Lower leg skin (tissue), 4 donors: ENCODE measurements around the gene MSH4. TPM values are rescaled to one million over a fixed set of nuclear protein-coding genes. Genes with fewer than 3 reads are reported as not detected.
"Not testable (repeated sequence)": the region's sequence is repeated elsewhere in the genome, so short reads cannot be mapped to it uniquely, and the experiment has no call there.

Experiments
- DNase-seq, 2 donors: peaks; one replicate each; pipeline ENCODE4 v3.0.0-alpha.2; 2019; ENCODE audit warnings: low spot score in 2 of 2
- H3K4me3 ChIP-seq: fragments of 200-600 bp; sonication (generic); 2 replicates; pipeline ENCODE4 v1.5.1; 2017; ENCODE audit warnings: mild to moderate bottlenecking, low read depth; ENCODE audit not compliant: poor library complexity, severe bottlenecking
- POLR2A ChIP-seq, 2 donors: fragments of 450-650 bp; IDR thresholded peaks; one replicate each; pipeline ENCODE4 v1.6.1; 2016 to 2017; ENCODE audit warnings: antibody characterized with exemption in 2 of 2, mild to moderate bottlenecking in 1 of 2, moderate library complexity in 1 of 2
- WGBS, 2 donors: methylation state at CpG; one replicate each; pipeline ENCODE4 v1.1.5; 2018; 5-methylcytosine and 5-hydroxymethylcytosine counted together
- intact Hi-C: fragments of 100-400 bp; cut with DNase I; formaldehyde crosslinking; loops from one replicate; pipeline ENCODE4 v1.15.0; 2023; ENCODE audit warnings: low total_unique reads
- total RNA-seq, 4 donors: library from RNA; depleted of rRNA; stranded (reverse); fragments of >200 nt; gene quantifications; one replicate each; pipeline ENCODE4 v1.1.0, GENCODE V29; 2016
- TF ChIP-seq, protein P1 (sequence below), 3 donors: fragments of 450-650 bp; IDR thresholded peaks; one replicate each; pipeline ENCODE4 v1.5.1; 2016; ENCODE audit warnings: antibody characterized with exemption in 3 of 3, mild to moderate bottlenecking in 3 of 3, moderate library complexity in 2 of 3

The MSH4 gene
- total RNA-seq, 4 donors from 2014 or later = 0.39 TPM; not detected in 3

DNA sequence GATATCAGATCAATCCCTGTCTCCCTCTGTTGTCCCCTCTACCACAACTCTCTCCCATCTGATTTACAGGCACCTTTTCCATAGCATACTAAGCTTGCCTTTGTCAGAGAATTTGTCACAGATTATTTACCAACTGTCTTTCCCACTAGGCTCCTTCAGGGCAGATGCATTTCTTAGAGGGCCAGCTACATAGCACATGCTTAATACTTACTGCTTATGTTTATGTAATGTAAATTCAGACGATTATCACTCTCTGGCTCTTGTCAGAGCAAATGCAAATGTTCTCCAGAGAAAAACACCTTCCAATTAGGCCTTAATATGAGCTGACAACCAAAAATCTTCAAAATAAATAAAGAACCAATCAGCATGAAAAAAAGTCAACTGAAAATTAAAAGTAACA is 25.9 kb upstream of the MSH4 start:
- intact Hi-C loops = no loop called here
- H3K4me3 ChIP-seq = no peak overlapping the region
- no peak for TF ChIP-seq POLR2A (IDR thresholded peaks at IDR 0.05)
- TF ChIP-seq, protein P1, sequence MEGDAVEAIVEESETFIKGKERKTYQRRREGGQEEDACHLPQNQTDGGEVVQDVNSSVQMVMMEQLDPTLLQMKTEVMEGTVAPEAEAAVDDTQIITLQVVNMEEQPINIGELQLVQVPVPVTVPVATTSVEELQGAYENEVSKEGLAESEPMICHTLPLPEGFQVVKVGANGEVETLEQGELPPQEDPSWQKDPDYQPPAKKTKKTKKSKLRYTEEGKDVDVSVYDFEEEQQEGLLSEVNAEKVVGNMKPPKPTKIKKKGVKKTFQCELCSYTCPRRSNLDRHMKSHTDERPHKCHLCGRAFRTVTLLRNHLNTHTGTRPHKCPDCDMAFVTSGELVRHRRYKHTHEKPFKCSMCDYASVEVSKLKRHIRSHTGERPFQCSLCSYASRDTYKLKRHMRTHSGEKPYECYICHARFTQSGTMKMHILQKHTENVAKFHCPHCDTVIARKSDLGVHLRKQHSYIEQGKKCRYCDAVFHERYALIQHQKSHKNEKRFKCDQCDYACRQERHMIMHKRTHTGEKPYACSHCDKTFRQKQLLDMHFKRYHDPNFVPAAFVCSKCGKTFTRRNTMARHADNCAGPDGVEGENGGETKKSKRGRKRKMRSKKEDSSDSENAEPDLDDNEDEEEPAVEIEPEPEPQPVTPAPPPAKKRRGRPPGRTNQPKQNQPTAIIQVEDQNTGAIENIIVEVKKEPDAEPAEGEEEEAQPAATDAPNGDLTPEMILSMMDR (IDR thresholded peaks at IDR 0.05) = no peak
- no peak for DNase-seq
- WGBS, 2 donors = 63 to 64% methylated on average over 1 of the region's 1 CpG

DNA sequence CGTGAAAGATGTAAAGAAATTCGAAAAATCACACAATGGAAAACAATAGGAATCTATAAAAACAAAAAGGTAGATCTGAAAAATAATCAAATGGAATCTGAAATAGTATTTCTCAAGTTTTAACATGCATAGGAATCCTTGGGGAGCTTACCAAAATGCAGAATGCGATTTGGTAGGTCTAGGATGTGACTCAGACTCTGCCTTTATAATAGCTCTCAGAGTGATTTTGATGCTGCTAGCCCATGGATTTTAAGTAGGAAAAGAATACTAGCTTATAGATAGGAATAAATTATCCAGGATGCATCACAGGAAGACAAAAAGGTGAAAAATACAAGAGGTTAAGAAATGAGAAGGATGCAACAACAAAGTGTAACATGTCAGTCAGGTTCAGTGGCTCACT is 24.7 kb upstream of the MSH4 start:
- 65 to 70% methylated on average over 3 of the region's 3 CpGs for WGBS, 2 donors

DNA sequence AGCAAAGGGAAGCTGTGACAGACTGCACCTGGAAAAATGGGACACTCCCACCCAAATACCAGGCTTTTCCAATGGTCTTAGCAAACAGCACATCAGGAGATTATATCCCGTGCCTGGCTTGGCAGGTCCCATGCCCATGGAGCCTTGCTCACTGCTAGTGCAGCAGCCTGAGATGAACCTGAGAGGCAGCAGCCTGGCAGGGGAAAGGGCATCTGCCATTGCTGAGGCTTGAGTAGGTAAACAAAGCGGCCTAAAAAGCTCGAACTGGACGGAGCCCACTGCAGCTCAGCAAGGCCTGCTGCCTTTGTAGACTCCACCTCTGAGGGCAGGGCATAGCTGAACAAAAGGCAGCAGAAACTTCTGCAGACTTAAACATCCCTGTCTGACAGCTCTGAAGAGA is 18.9 kb upstream of the MSH4 start:
- intact Hi-C loops, DNase-seq, H3K4me3 ChIP-seq: not testable (repeated sequence)
- 73 to 95% methylated on average over 4 of the region's 4 CpGs for WGBS, 2 donors

More for the DNA sequence above, 24.7 kb upstream of the MSH4 start:
- no peak overlapping the region for H3K4me3 ChIP-seq
- no peak for TF ChIP-seq POLR2A (IDR thresholded peaks at IDR 0.05)
- TF ChIP-seq, protein P1 (IDR thresholded peaks at IDR 0.05) = no peak
- intact Hi-C loops = no loop called here
- DNase-seq = no peak

DNA sequence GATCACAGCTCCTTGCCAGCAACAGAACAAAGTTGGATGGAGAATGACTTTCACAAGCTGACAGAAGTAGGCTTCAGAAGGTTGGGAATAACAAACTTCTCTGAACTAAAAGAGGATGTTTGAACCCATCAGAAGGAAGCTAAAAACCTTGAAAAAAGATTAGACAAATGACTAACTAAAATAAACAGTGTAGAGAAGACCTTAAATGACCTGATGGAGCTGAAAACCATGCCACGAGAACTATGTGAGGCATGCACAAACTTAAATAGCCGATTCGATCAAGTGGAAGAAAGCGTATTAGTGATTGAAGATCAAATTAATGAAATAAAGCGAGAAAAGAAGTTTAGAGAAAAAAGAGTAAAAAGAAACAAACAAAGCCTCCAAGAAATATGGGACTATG is 18.0 kb upstream of the MSH4 start:
- WGBS, 2 donors = 95 to 97% methylated on average over 5 of the region's 5 CpGs
- H3K4me3 ChIP-seq, intact Hi-C loops, DNase-seq: not testable (repeated sequence)

DNA sequence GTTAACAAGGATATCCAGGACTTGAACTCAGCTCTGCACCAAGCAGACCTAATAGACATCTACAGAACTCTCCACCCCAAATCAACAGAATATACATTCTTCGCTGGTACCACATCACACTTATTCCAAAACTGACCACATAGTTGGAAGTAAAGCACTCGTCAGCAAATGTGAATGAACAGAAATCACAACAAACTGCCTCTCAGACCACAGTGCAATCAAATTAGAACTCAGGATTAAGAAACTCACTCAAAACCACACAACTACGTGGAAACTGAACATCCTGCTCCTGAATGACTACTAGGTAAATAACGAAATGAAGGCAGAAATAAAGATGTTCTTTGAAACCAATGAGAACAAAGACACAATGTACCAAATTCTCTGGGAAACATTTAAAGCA is 16.5 kb upstream of the MSH4 start:
- intact Hi-C loops, DNase-seq: not testable (repeated sequence)
- 82 to 84% methylated on average over 4 of the region's 4 CpGs for WGBS, 2 donors

DNA sequence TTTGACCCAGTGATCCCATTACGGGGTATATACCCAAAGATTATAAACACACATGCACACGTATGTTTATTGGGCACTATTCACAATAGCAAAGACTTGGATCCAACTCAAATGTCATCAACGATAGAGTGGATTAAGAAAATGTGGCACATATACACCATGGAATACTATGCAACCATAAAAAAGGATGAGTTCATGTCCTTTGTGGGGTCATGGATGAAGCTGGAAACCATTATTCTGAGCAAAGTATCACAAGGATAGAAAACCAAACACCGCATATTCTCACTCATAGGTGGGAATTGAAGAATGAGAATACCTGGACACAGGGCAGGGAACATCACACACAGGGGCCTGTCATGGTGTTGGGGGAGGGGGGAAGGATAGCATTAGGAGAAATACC is 12.8 kb upstream of the MSH4 start:
- intact Hi-C loops, H3K4me3 ChIP-seq, DNase-seq: not testable (repeated sequence)
- 90 to 97% methylated on average over 4 of the region's 4 CpGs for WGBS, 2 donors

More for the DNA sequence above, 16.5 kb upstream of the MSH4 start:
- H3K4me3 ChIP-seq = not testable (repeated sequence)

DNA sequence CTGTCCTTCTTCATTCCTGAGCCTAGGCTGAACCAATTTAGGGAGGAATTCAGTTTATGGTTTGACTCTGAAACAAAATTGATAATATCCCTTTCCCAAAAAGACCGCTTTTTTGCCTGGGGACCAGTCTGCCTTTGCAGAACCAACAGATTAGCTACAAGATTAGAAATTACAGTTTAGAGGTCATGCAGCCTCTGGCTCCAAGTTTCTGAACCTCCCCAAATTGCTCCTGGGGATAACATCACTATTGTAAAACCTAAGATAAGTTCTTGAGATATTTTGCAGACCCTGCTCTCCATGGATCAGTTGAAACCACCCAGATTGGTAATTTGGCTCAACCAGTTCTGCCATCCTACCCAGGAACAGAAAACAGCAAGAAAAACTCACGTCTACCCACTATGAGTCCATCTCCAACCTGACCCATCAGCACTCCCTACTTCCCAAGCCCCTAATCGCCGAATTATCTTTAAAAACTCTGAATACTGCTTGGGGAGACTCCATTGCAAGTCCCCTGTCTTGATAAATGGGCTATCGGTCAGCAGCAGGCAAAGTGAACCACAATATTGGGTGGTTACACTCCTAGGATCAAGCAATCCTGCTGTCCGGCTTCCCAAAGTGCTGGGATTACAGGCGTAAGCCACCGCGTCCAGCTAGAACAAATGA is 11.2 kb upstream of the MSH4 start:
- TF ChIP-seq, protein P1 (IDR thresholded peaks at IDR 0.05) = no peak
- no peak for TF ChIP-seq POLR2A (IDR thresholded peaks at IDR 0.05)
- intact Hi-C loops = no loop called here
- peak overlapping the region; percentile 42 for H3K4me3 ChIP-seq
- 10 to 11% methylated on average over 9 of the region's 9 CpGs for WGBS, 2 donors
- DNase-seq = no peak
